Measurements from ENCODE around the gene TRPM1.
"Not testable (repeated sequence)": the region's sequence is repeated elsewhere in the genome, so short reads cannot be mapped to it uniquely, and the experiment has no call there.

The TRPM1 gene

DNA sequence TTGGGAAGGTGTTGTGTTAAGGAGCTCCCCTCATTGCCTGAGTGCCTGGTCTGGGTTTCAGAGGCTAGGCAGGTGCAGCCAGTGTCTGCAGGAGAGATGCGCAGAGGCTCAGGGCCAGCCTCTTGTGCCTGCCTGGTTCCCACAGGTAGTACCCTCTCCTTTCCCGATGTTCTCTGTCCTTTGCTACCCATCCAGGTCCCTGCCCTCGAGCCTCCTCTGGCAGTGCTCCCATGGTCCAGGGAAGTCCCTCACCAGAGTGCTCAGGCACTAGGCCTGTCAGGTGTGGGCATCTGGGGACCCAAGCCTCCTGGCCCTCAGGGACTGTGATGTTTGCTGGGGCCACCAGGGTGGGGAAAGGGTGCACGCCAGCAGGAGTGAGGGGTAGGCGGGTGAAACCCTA is 5.0 kb downstream of the TRPM1 start:
- DNase-seq (ENCODE audit: low read depth), result no peak
- in situ Hi-C loops (cut with HindIII; ENCODE audit: low sequenced_read_pairs), result no loop called here
- TF ChIP-seq, protein P1, sequence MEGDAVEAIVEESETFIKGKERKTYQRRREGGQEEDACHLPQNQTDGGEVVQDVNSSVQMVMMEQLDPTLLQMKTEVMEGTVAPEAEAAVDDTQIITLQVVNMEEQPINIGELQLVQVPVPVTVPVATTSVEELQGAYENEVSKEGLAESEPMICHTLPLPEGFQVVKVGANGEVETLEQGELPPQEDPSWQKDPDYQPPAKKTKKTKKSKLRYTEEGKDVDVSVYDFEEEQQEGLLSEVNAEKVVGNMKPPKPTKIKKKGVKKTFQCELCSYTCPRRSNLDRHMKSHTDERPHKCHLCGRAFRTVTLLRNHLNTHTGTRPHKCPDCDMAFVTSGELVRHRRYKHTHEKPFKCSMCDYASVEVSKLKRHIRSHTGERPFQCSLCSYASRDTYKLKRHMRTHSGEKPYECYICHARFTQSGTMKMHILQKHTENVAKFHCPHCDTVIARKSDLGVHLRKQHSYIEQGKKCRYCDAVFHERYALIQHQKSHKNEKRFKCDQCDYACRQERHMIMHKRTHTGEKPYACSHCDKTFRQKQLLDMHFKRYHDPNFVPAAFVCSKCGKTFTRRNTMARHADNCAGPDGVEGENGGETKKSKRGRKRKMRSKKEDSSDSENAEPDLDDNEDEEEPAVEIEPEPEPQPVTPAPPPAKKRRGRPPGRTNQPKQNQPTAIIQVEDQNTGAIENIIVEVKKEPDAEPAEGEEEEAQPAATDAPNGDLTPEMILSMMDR (IDR thresholded peaks at IDR 0.05; ENCODE audit: low read depth, low read length, missing control alignments), result no peak
- H3K4me3 ChIP-seq (ENCODE audit: low read depth, low read length), result no peak overlapping the region

DNA sequence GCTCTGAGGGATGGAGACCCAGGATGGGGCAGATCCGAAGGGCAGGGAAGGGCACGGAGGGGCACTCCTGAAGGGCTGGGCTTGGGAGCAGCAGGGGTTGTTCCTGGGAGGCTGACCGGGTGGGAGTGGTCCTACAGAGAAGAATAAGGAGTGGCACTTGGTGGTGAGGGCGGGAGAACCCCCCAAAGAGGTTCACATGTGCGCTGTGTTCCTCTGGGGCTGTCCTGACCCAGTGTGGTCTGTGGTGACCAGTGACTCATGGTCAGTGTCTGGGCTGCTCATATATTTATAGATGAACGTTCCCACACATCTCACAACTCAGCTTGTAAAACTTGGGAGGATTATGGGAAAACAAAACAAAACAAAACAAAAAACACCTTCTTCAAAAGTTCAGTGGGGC is 10.0 kb downstream of the TRPM1 start:
- DNase-seq (ENCODE audit: low read depth), result peak; percentile 66
- TF ChIP-seq, protein P1 (IDR thresholded peaks at IDR 0.05; ENCODE audit: low read depth, low read length, missing control alignments), result no peak
- in situ Hi-C loops (cut with HindIII; ENCODE audit: low sequenced_read_pairs), result no loop called here
- H3K4me3 ChIP-seq (ENCODE audit: low read depth, low read length), result no peak overlapping the region

DNA sequence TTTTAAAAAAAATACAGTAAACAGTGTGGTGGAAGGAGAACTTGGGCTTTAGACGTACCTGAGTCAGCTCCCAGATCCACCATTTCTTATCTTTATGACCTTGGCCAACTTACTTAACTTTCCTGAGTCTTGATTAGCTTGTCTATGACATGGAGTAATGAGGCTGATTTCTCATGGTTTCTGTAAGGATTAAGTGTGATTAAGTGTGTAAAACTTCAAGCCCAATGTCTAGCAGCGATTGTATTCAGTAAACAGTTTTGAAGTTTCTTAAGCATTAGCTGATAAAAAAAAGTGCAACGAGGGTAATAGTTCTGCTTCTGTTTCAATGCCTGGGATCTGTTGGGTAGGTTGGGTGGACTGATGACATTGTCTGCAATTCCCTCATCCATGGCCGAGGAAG is 10.8 kb downstream of the TRPM1 start:
- H3K4me3 ChIP-seq (ENCODE audit: low read depth, low read length), result no peak overlapping the region
- in situ Hi-C loops (cut with HindIII; ENCODE audit: low sequenced_read_pairs), result no loop called here
- no peak for DNase-seq (ENCODE audit: low read depth)
- TF ChIP-seq, protein P1 (IDR thresholded peaks at IDR 0.05; ENCODE audit: low read depth, low read length, missing control alignments), result no peak

DNA sequence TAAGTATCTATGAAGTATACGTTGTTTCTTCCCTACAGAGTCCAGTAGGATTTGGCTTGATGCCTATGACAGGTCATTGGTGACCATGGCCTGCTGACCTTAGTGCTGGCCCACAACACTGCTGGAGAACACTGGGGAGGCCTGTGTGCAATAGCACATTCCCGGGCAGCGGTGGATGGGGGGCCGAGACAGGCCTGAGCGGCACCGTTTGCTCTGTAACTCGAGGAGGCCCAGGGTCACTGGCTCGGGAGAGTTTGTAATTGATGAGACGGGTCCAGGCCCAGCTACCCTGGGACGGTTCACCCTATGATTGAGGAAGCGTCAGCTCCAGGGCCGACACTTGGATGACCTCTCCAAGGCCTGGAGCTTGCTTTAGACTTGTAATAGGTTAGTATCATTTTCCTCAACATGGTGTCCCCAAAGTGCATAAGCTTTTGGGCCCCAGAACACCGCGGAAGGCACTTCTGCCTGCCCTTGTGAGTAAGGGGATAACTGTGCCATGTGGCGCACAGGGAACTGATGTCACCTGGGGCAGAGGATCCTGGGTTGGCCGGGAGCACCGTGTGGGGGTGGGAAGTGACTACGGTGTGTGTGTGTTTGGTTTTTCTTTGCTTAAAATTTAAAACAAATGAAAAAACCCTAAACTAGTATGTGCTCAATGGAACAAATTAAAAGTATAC is 12.0 kb downstream of the TRPM1 start:
- DNase-seq (ENCODE audit: low read depth), result no peak
- in situ Hi-C loops (cut with HindIII; ENCODE audit: low sequenced_read_pairs), result no loop called here
- TF ChIP-seq, protein P1 (IDR thresholded peaks at IDR 0.05; ENCODE audit: low read depth, low read length, missing control alignments), result no peak
- no peak overlapping the region for H3K4me3 ChIP-seq (ENCODE audit: low read depth, low read length)

DNA sequence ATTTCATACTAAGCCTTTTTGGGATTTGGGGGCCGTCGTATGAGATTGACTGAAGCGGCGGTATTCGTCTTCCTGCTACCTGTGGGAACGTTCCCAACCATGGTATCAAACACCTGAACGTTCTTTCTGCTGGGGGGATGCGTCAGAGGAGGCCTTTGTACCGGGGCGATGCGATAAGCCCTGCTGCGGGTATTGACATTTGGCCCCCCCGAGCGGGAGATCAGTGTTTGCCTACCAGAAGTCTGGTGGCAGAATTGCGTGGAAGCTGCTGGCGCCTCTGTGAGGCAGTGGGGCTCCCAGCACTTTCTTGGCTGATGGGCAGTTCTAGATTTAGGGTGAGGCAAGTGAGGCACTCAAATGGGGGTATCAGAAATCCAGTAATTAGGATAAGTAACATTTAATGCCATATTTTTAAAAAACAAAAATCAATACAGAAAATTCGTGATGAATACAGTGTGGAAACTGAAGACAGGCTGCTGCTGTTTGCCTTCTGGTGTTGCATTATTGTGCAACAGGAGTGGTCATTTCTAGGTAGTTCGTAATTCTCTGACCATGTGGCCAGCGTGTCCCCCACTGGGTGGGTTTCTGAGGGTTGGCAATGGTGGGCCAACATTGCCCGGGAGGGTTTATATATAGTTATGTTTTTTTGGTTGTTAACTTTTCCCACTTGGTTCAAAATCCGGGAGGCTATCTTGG is 12.7 kb downstream of the TRPM1 start:
- H3K4me3 ChIP-seq (ENCODE audit: low read depth, low read length), result no peak overlapping the region
- in situ Hi-C loops (cut with HindIII; ENCODE audit: low sequenced_read_pairs), result no loop called here
- no peak for DNase-seq (ENCODE audit: low read depth)
- TF ChIP-seq, protein P1 (IDR thresholded peaks at IDR 0.05; ENCODE audit: low read depth, low read length, missing control alignments), result no peak

DNA sequence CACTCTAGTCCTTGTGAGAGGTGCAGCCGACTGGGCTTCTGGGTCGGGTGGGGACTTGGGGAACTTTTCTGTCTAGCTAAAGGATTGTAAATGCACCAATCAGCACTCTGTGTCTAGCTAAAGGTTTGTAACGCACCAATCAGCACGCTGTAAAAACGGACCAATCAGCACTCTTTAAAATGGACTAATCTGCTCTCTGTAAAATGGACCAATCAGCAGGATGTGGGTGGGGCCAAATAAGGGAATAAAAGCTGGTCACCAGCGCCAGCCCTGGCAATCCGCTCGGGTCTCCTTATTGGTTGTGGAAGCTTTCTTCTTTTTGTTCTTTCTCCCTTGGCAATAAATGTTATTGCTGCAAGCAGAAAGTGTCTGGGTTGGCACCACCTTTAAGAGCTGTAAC is 13.5 kb downstream of the TRPM1 start:
- in situ Hi-C loops (cut with HindIII; ENCODE audit: low sequenced_read_pairs); DNase-seq (ENCODE audit: low read depth): not testable (repeated sequence)

DNA sequence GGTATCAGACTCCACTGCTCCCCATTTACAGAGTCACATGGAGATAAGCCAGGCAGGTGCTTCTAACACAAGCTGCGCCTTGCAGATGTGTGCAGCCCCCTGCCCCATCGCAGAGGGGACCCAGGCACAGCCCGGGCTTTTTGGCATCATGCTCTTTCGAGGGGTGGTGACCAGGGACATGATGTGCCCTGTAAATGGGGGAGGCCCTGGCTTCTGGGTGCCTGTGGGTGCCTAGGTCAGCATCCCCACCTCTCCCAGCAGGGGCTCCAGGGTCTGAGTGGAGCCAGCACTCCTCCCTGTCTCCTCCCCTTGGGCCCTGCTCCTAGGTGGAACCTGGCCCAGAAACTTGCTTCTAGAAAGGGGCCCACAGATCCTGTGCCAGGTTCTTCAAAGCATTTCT is 15.2 kb downstream of the TRPM1 start:
- no peak for DNase-seq (ENCODE audit: low read depth)
- in situ Hi-C loops (cut with HindIII; ENCODE audit: low sequenced_read_pairs), result no loop called here
- no peak overlapping the region for H3K4me3 ChIP-seq (ENCODE audit: low read depth, low read length)
- TF ChIP-seq, protein P1 (IDR thresholded peaks at IDR 0.05; ENCODE audit: low read depth, low read length, missing control alignments), result no peak

More for the DNA sequence above, 13.5 kb downstream of the TRPM1 start:
- not testable (repeated sequence) for H3K4me3 ChIP-seq (ENCODE audit: low read depth, low read length)

All from astrocyte of the cerebellum (primary cell).